K562 (cell line): ENCODE results near the gene MKNK2. TPM values are rescaled to one million over a fixed set of nuclear protein-coding genes. Genes with fewer than 3 reads are reported as not detected.

Experiments used
- ARID2 ChIP-seq: fragments of 450-650 bp; IDR thresholded peaks from 2 replicates; pipeline ENCODE4 v1.6.1; 2017; ENCODE audit warnings: antibody characterized with exemption, mild to moderate bottlenecking
- C11orf30 ChIP-seq: fragments of 450-650 bp; IDR thresholded peaks from 2 replicates; pipeline ENCODE4 v1.6.1; 2016; ENCODE audit warnings: low read depth, mild to moderate bottlenecking
- CREB1 ChIP-seq, 2 experiments: sonication (generic) in 1 of 2; formaldehyde crosslinking in 1 of 2; IDR thresholded peaks; 2 replicates each; pipeline versions ENCODE4 v1.6.1 to v1.8.0; 2012 to 2022; ENCODE audit warnings: inconsistent platforms in 1 of 2, mild to moderate bottlenecking in 1 of 2, missing genetic modification reagents in 1 of 2, moderate library complexity in 1 of 2
- FOXK1 ChIP-seq: sonication (generic); formaldehyde crosslinking; IDR thresholded peaks from 2 replicates; pipeline ENCODE4 v1.8.0; 2022; ENCODE audit warnings: missing genetic modification reagents, mild to moderate bottlenecking, borderline replicate concordance
- GATA2 ChIP-seq: sonication (generic); formaldehyde crosslinking; IDR thresholded peaks from 2 replicates; pipeline ENCODE4 v1.4.0; 2020; ENCODE audit warnings: mild to moderate bottlenecking, missing genetic modification reagents
- MAFG ChIP-seq: fragments of 450-650 bp; conservative IDR thresholded peaks from 2 replicates; pipeline ENCODE4 v1.6.1; 2016; ENCODE audit warnings: missing genetic modification characterization, missing compliant biosample characterization
- MXI1 ChIP-seq: IDR thresholded peaks from 2 replicates; pipeline ENCODE4 v1.6.1; 2011; ENCODE audit warnings: low read depth, mild to moderate bottlenecking, improper control_type of control experiment, low read length
- NCOA4 ChIP-seq: fragments of 450-650 bp; IDR thresholded peaks from 2 replicates; pipeline ENCODE4 v1.6.1; 2018; ENCODE audit warnings: mild to moderate bottlenecking; ENCODE audit not compliant: partially characterized antibody
- NFRKB ChIP-seq: fragments of 450-650 bp; IDR thresholded peaks from 2 replicates; pipeline ENCODE4 v1.6.1; 2016; ENCODE audit warnings: low read depth
- PCBP2 ChIP-seq: fragments of 200-400 bp; formaldehyde crosslinking; IDR thresholded peaks from 2 replicates; pipeline ENCODE4 v1.6.1; 2018; ENCODE audit warnings: low read length, low read depth, mild to moderate bottlenecking, moderate library complexity; ENCODE audit not compliant: poor library complexity, severe bottlenecking
- POLR2G ChIP-seq: fragments of 200-400 bp; formaldehyde crosslinking; IDR thresholded peaks from 2 replicates; pipeline ENCODE4 v1.6.1; 2017; ENCODE audit warnings: low read depth, mild to moderate bottlenecking, antibody characterized with exemption, low read length, moderate library complexity
- SIN3B ChIP-seq: fragments of 450-650 bp; IDR thresholded peaks from 2 replicates; pipeline ENCODE4 v1.6.1; 2017; ENCODE audit warnings: low read depth, mild to moderate bottlenecking, moderate library complexity
- SMARCC2 ChIP-seq: fragments of 450-650 bp; IDR thresholded peaks from 2 replicates; pipeline ENCODE4 v1.6.1; 2017; ENCODE audit warnings: antibody characterized with exemption, moderate library complexity, mild to moderate bottlenecking, low read depth
- TEAD2 ChIP-seq: fragments of 450-650 bp; IDR thresholded peaks from 2 replicates; pipeline ENCODE4 v1.6.1; 2016; ENCODE audit warnings: missing genetic modification characterization, control low read depth, missing compliant biosample characterization
- ZBTB1 ChIP-seq: sonication (generic); formaldehyde crosslinking; IDR thresholded peaks from 2 replicates; pipeline ENCODE4 v1.8.1; 2023; ENCODE audit warnings: missing genetic modification reagents, low read depth, mild to moderate bottlenecking, borderline replicate concordance
- ZNF408 ChIP-seq: fragments of 250-450 bp; sonication (Bioruptor Pico); IDR thresholded peaks from 2 replicates; pipeline ENCODE4 v1.4.0; 2020; ENCODE audit warnings: low read depth, mild to moderate bottlenecking, moderate library complexity
- ZNF75A ChIP-seq: fragments of 450-650 bp; formaldehyde crosslinking; IDR thresholded peaks from 2 replicates; pipeline ENCODE4 v1.4.0; 2020; ENCODE audit warnings: mild to moderate bottlenecking
- ZNF778 ChIP-seq: fragments of 450-650 bp; formaldehyde crosslinking; IDR thresholded peaks from 2 replicates; pipeline ENCODE4 v1.4.0; 2020; ENCODE audit warnings: mild to moderate bottlenecking, moderate library complexity
- polyA plus RNA-seq, 8 experiments: library from polyadenylated mRNA; depleted of rRNA in 4 of 8; stranded (reverse) in 5 of 8; unstranded in 3 of 8; fragments of >200 nt; fragmentation: Nextera tagmentation in 2 of 8; fragmentation: Illumina TruSeq in 1 of 8; extraction: Ambion mirVana in 2 of 8; extraction: Trizol in 1 of 8; gene quantifications; 2 replicates each; pipeline versions ENCODE4 v1.2.1 to v1.2.3, GENCODE V29; 2011 to 2014; ENCODE audit warnings: inconsistent platforms in 1 of 8, missing spikeins in 1 of 8
- total RNA-seq, 7 experiments: library from RNA; depleted of rRNA in 6 of 7; stranded (reverse); fragments of >200 nt in 6 of 7; fragmentation: Illumina TruSeq in 2 of 7; extraction: Trizol in 2 of 7; gene quantifications; 2 replicates each; pipeline versions ENCODE4 v1.2.1 to v1.2.3, GENCODE V29; 2011 to 2021; ENCODE audit warnings: low replicate concordance in 1 of 7
- TF ChIP-seq, protein P1 (sequence below): sonication (generic); formaldehyde crosslinking; IDR thresholded peaks from 2 replicates; pipeline ENCODE4 v1.8.0; 2022; ENCODE audit warnings: mild to moderate bottlenecking, missing genetic modification reagents
- TF ChIP-seq, protein P2 (sequence below): sonication (generic); formaldehyde crosslinking; IDR thresholded peaks from 2 replicates; pipeline ENCODE4 v1.8.0; 2023; ENCODE audit warnings: mild to moderate bottlenecking, missing genetic modification reagents
- TF ChIP-seq, protein P3 (sequence below), 2 experiments: IDR thresholded peaks in 1 of 2; conservative IDR thresholded peaks in 1 of 2; 2 replicates each; pipeline ENCODE4 v1.6.1; 2016; ENCODE audit warnings: low read depth in 2 of 2, mild to moderate bottlenecking in 1 of 2, missing compliant biosample characterization in 1 of 2, missing genetic modification characterization in 1 of 2, moderate library complexity in 1 of 2

Gene MKNK2
- total and polyA plus RNA-seq, 9 of the 15 experiments (the other 6 are each of a cell fraction or from before 2014, with no cell fraction given) = 5.1 to 191 (median 51.9) TPM

DNA sequence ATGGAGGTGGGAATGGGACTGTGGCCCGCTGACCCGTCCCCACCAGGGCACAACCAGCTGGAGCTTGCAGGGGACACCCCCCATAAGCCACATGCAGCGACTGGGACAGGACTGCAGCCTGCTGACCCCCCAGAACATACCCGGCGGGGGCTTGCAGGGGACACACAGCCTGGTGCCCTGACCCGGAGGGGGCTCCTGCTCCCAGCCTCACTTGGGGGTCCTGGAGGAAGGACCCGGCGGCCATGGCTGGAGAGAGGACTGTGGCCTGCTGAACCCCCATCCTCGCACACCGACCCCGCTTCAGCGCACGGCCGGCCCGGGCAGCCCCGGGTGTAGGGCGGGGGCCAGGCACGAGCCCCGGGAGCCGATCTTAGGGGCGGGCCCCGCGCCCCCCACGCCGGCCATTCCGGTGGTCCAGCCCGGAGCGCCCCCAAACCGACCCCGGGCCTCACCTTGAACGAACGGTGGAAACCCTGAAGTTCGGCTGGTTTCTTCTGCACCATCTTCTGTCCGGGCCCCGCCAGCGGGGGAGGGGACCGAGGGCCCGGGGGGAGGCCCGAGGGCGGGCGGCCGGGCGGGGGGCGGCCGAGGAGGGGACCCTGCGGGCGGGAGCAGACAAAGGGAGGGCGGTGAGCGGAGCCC is 574 bp downstream of the MKNK2 start (continued):
- TF ChIP-seq, protein P1, sequence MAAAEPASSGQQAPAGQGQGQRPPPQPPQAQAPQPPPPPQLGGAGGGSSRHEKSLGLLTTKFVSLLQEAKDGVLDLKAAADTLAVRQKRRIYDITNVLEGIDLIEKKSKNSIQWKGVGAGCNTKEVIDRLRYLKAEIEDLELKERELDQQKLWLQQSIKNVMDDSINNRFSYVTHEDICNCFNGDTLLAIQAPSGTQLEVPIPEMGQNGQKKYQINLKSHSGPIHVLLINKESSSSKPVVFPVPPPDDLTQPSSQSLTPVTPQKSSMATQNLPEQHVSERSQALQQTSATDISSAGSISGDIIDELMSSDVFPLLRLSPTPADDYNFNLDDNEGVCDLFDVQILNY (CRISPR knock-in tag) = no peak; the same call in 1 of the 2 replicates
- no peak for TF ChIP-seq PCBP2
- no peak for TF ChIP-seq MXI1
- TF ChIP-seq POLR2G = peak; percentile 89
- TF ChIP-seq MAFG (tag) = no peak
- no peak for TF ChIP-seq SIN3B
- no peak for TF ChIP-seq GATA2 (CRISPR knock-in tag)
- no peak for TF ChIP-seq ZNF778 (CRISPR knock-in tag)
- TF ChIP-seq NCOA4 = no peak
- TF ChIP-seq FOXK1 = no peak
- no peak for TF ChIP-seq ARID2
- TF ChIP-seq NFRKB = no peak
- TF ChIP-seq ZNF75A = no peak
- TF ChIP-seq ZBTB1 (CRISPR knock-in tag) = no peak; the same call in 1 of the 2 replicates
- TF ChIP-seq, protein P2, sequence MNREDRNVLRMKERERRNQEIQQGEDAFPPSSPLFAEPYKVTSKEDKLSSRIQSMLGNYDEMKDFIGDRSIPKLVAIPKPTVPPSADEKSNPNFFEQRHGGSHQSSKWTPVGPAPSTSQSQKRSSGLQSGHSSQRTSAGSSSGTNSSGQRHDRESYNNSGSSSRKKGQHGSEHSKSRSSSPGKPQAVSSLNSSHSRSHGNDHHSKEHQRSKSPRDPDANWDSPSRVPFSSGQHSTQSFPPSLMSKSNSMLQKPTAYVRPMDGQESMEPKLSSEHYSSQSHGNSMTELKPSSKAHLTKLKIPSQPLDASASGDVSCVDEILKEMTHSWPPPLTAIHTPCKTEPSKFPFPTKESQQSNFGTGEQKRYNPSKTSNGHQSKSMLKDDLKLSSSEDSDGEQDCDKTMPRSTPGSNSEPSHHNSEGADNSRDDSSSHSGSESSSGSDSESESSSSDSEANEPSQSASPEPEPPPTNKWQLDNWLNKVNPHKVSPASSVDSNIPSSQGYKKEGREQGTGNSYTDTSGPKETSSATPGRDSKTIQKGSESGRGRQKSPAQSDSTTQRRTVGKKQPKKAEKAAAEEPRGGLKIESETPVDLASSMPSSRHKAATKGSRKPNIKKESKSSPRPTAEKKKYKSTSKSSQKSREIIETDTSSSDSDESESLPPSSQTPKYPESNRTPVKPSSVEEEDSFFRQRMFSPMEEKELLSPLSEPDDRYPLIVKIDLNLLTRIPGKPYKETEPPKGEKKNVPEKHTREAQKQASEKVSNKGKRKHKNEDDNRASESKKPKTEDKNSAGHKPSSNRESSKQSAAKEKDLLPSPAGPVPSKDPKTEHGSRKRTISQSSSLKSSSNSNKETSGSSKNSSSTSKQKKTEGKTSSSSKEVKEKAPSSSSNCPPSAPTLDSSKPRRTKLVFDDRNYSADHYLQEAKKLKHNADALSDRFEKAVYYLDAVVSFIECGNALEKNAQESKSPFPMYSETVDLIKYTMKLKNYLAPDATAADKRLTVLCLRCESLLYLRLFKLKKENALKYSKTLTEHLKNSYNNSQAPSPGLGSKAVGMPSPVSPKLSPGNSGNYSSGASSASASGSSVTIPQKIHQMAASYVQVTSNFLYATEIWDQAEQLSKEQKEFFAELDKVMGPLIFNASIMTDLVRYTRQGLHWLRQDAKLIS (CRISPR knock-in tag) = no peak; the same call in none of the 2 replicates
- no peak for TF ChIP-seq TEAD2 (tag)
- no peak for TF ChIP-seq SMARCC2
- no peak for TF ChIP-seq ZNF408
- TF ChIP-seq, protein P3, sequence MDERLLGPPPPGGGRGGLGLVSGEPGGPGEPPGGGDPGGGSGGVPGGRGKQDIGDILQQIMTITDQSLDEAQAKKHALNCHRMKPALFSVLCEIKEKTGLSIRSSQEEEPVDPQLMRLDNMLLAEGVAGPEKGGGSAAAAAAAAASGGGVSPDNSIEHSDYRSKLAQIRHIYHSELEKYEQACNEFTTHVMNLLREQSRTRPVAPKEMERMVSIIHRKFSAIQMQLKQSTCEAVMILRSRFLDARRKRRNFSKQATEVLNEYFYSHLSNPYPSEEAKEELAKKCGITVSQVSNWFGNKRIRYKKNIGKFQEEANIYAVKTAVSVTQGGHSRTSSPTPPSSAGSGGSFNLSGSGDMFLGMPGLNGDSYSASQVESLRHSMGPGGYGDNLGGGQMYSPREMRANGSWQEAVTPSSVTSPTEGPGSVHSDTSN (CRISPR knock-in tag; IDR thresholded peaks at IDR 0.05; ENCODE audit: low read depth) = no peak
- TF ChIP-seq, protein P3 (tag; conservative IDR thresholded peaks at IDR 0.05; ENCODE audit: low read depth) = no peak
- TF ChIP-seq C11orf30 = no peak
- TF ChIP-seq CREB1 (IDR thresholded peaks at IDR 0.05) = no peak
- no peak for TF ChIP-seq CREB1 (CRISPR knock-in tag; IDR thresholded peaks at IDR 0.05)
